T-cell (primary cell): ENCODE results near the gene ECHS1. TPM values are rescaled to one million over a fixed set of nuclear protein-coding genes. Genes with fewer than 3 reads are reported as not detected.
"Not testable (repeated sequence)": the region's sequence is repeated elsewhere in the genome, so short reads cannot be mapped to it uniquely, and the experiment has no call there.

Source experiments
- ATAC-seq, 4 experiments: fragments of 200-7000 bp in 3 of 4; fragments of 150-1000 bp in 1 of 4; cut with Tn5 transposase; replicated peaks in 1 of 4; 1 replicate in 3 of 4; 2 replicates in 1 of 4; pipeline ENCODE4 v1.10.0; 2021; ENCODE audit warnings: moderate library complexity in 3 of 4, mild to moderate bottlenecking in 2 of 4, moderate number of reproducible peaks in 1 of 4
- CTCF ChIA-PET, 2 donors: fragments of 300-600 bp; sonication (Branson Sonifier 250); formaldehyde crosslinking; loops; one replicate each; lab custom pipeline; 2022; ENCODE audit warnings: antibody characterized with exemption in 2 of 2; lab: Charles Lee
- POLR2A ChIA-PET, 2 donors: fragments of 300-600 bp; sonication (Branson Sonifier 250); formaldehyde crosslinking; loops; one replicate each; lab custom pipeline; 2022; ENCODE audit warnings: antibody characterized with exemption in 2 of 2; lab: Charles Lee
- DNase-seq, 35 experiments: peaks; one replicate each; pipeline versions ENCODE4 v3.0.0 to v3.0.0-alpha.2; 2013 to 2023
- H3K27ac ChIP-seq: one replicate; pipeline ENCODE4 v1.5.1; 2013; ENCODE audit warnings: low read length
- H3K27me3 ChIP-seq, 2 experiments: replicated peaks in 1 of 2; 1 replicate in 1 of 2; 2 replicates in 1 of 2; pipeline versions ENCODE4 v1.6.1 to v1.7.0; 2013; ENCODE audit warnings: low read length in 1 of 2, mixed read lengths in 1 of 2; ENCODE audit not compliant: control insufficient read depth in 2 of 2, insufficient read depth in 2 of 2; ENCODE audit errors: extremely low read depth in 1 of 2
- H3K36me3 ChIP-seq, 2 donors: 1 replicate in 1 of 2; 2 replicates in 1 of 2; pipeline versions ENCODE4 v1.6.1 to v1.7.0; 2013; ENCODE audit warnings: low read length in 1 of 2; ENCODE audit not compliant: control insufficient read depth in 2 of 2, insufficient read depth in 1 of 2; ENCODE audit errors: extremely low read depth in 1 of 2
- H3K4me1 ChIP-seq, 2 experiments: 1 replicate in 1 of 2; 2 replicates in 1 of 2; pipeline versions ENCODE4 v1.6.1 to v1.7.0; 2013; ENCODE audit warnings: low read length in 2 of 2, mixed read lengths in 1 of 2; ENCODE audit not compliant: insufficient read depth in 2 of 2, control insufficient read depth in 1 of 2; ENCODE audit errors: extremely low read depth in 1 of 2
- H3K4me3 ChIP-seq, 2 donors: 1 replicate in 1 of 2; 2 replicates in 1 of 2; pipeline versions ENCODE4 v1.5.1 to v1.7.0; 2013; ENCODE audit warnings: mild to moderate bottlenecking in 2 of 2, low read length in 1 of 2, moderate library complexity in 1 of 2; ENCODE audit not compliant: control insufficient read depth in 1 of 2; ENCODE audit errors: extremely low read depth in 1 of 2
- H3K9me3 ChIP-seq: 2 replicates; pipeline ENCODE4 v1.7.0; 2013
- H3K27ac Mint-ChIP-seq, 2 donors: one replicate each; pipeline ENCODE4 v1.8.0; 2020 to 2021; ENCODE audit warnings: mild to moderate bottlenecking in 2 of 2, mixed read lengths in 2 of 2
- H3K27me3 Mint-ChIP-seq, 2 donors: one replicate each; pipeline ENCODE4 v1.8.0; 2021 to 2022; ENCODE audit warnings: mixed read lengths in 2 of 2
- H3K36me3 Mint-ChIP-seq: one replicate; pipeline ENCODE4 v1.8.0; 2021; ENCODE audit warnings: mixed read lengths
- H3K4me1 Mint-ChIP-seq, 3 donors: one replicate each; pipeline ENCODE4 v1.8.0; 2020 to 2022; ENCODE audit warnings: mixed read lengths in 3 of 3, mild to moderate bottlenecking in 1 of 3
- H3K4me3 Mint-ChIP-seq, 3 donors: one replicate each; pipeline ENCODE4 v1.8.0; 2020 to 2022; ENCODE audit warnings: mild to moderate bottlenecking in 3 of 3, mixed read lengths in 3 of 3, moderate library complexity in 3 of 3
- H3K9me3 Mint-ChIP-seq, 3 donors: one replicate each; pipeline ENCODE4 v1.8.0; 2020 to 2022; ENCODE audit warnings: mixed read lengths in 3 of 3
- WGBS: methylation state at CpG from one replicate; pipeline ENCODE4 v1.1.5; 2013; ENCODE audit warnings: missing lambda C conversion rate; ENCODE audit not compliant: insufficient coverage; 5-methylcytosine and 5-hydroxymethylcytosine counted together
- total RNA-seq, 35 experiments: library from RNA in 6 of 35; stranded (reverse) in 6 of 35; fragments of 120-200 nt in 1 of 35; gene quantifications; one replicate each; pipeline versions ENCODE4 v1.2.1 to v1.2.4 and lab custom pipeline; 2013 to 2026

The ECHS1 gene
- total RNA-seq, 5 donors from 2014 or later (not counting 1 experiment from before 2014, with no cell fraction given), result 17.6 to 31.7 (median 27.2) TPM

GRCh38 chr10:133325440-133326222, 47.5 kb downstream of the ECHS1 start:
- ATAC-seq (peak in 2 of 4 experiments; percentile 17 to 18), DNase-seq (peak in 5 of 35 experiments; percentile 30 to 47 (median 32))
- peaks cover 10 to 43% of the 10 kb centered on the region in 2 donors for H3K27me3 Mint-ChIP-seq
- H3K4me3 Mint-ChIP-seq, result peak overlapping the region; percentile 70 to 81 (median 78)
- ChIA-PET CTCF (no interaction called here), POLR2A (interaction anchor here in 1 of 2 donors (0.6 kb wide), 1 partner anchor 21 kb away, joined by 3 read pairs; no protein-coding TSS in a partner anchor)
- H3K9me3 Mint-ChIP-seq, result no peaks in the 10 kb centered on the region
- H3K4me1 Mint-ChIP-seq, result peaks cover 10 to 16% (median 15%) of the 10 kb centered on the region in 3 donors
- no peak overlapping the region for H3K27ac Mint-ChIP-seq
- H3K36me3 Mint-ChIP-seq, result no peaks in the 10 kb centered on the region
- Histone ChIP-seq H3K9me3 (no peaks in the 10 kb centered on the region), H3K4me1 (peaks cover 5 to 35% of the 10 kb centered on the region in 2 experiments), H3K27ac (no peak overlapping the region), H3K36me3 (no peaks in the 10 kb centered on the region), H3K27me3 (peaks cover 0 to 52% of the 10 kb centered on the region in 2 experiments), H3K4me3 (peak overlapping the region; percentile 33 to 35)
- WGBS, result 3% methylated on average over 91 of the region's 91 CpGs

GRCh38 chr10:133324857-133325260, 48.3 kb downstream of the ECHS1 start:
- Histone ChIP-seq H3K4me3 (peak overlapping the region in 1 of 2 donors; percentile 33), H3K27me3 (peaks cover 0 to 50% of the 10 kb centered on the region in 2 experiments), H3K4me1 (peaks cover 5 to 32% of the 10 kb centered on the region in 2 experiments), H3K27ac (no peak overlapping the region), H3K36me3 (no peaks in the 10 kb centered on the region), H3K9me3 (no peaks in the 10 kb centered on the region)
- no peaks in the 10 kb centered on the region for H3K36me3 Mint-ChIP-seq
- H3K27ac Mint-ChIP-seq, result no peak overlapping the region
- POLR2A ChIA-PET, result interaction anchor here in 1 of 2 donors (0.7 kb wide), 1 partner anchor 37 kb away, joined by 3 read pairs; no protein-coding TSS in a partner anchor
- peak in 2 of 4 experiments; percentile 2 to 7 for ATAC-seq
- no peaks in the 10 kb centered on the region for H3K9me3 Mint-ChIP-seq
- H3K4me3 Mint-ChIP-seq, result peak overlapping the region in 2 of 3 donors; percentile 24 to 81
- H3K27me3 Mint-ChIP-seq, result peaks cover 10 to 41% of the 10 kb centered on the region in 2 donors
- peaks cover 10 to 14% (median 12%) of the 10 kb centered on the region in 3 donors for H3K4me1 Mint-ChIP-seq
- WGBS, result 26% methylated on average over 16 of the region's 20 CpGs
- no peak for DNase-seq
- CTCF ChIA-PET, result interaction anchor here in 1 of 2 donors (1.2 kb wide), 1 partner anchor 8 kb away, joined by 3 read pairs; no protein-coding TSS in a partner anchor

GRCh38 chr10:133324198-133324792, 48.9 kb downstream of the ECHS1 start:
- H3K27ac ChIP-seq, result no peak overlapping the region
- H3K27me3 ChIP-seq, result peaks cover 0 to 48% of the 10 kb centered on the region in 2 experiments
- peak; percentile 70 to 87 (median 80) for ATAC-seq

GRCh38 chr10:133322064-133322709, 51.0 kb downstream of the ECHS1 start:
- ATAC-seq, H3K27ac Mint-ChIP-seq, POLR2A ChIA-PET, H3K36me3 ChIP-seq, H3K4me3 ChIP-seq, DNase-seq, H3K9me3 ChIP-seq, H3K36me3 Mint-ChIP-seq, CTCF ChIA-PET, H3K9me3 Mint-ChIP-seq, H3K4me3 Mint-ChIP-seq, H3K27ac ChIP-seq: not testable (repeated sequence)
- Mint-ChIP-seq H3K27me3 (peaks cover 9 to 22% of the 10 kb centered on the region in 2 donors), H3K4me1 (peaks cover 11 to 15% (median 13%) of the 10 kb centered on the region in 3 donors)
- no CpG with 5 or more reads among the region's 14 CpGs for WGBS
- Histone ChIP-seq H3K27me3 (peaks cover 0 to 36% of the 10 kb centered on the region in 2 experiments), H3K4me1 (peaks cover 5 to 33% of the 10 kb centered on the region in 2 experiments)

More at GRCh38 chr10:133324198-133324792, 48.9 kb downstream of the ECHS1 start:
- Mint-ChIP-seq H3K4me1 (peaks cover 10 to 14% (median 11%) of the 10 kb centered on the region in 3 donors), H3K36me3 (no peaks in the 10 kb centered on the region), H3K27me3 (peaks cover 12 to 39% of the 10 kb centered on the region in 2 donors), H3K4me3 (peak overlapping the region in 1 of 3 donors; percentile 81), H3K27ac (no peak overlapping the region), H3K9me3 (no peaks in the 10 kb centered on the region)
- CTCF ChIA-PET, result interaction anchor here in 1 of 2 donors (0.8 to 1.2 kb wide), 2 partner anchors 8 to 16 kb away, joined by 3 read pairs; no protein-coding TSS in a partner anchor
- H3K9me3 ChIP-seq, result no peaks in the 10 kb centered on the region
- no peaks in the 10 kb centered on the region for H3K36me3 ChIP-seq
- H3K4me3 ChIP-seq, result no peak overlapping the region
- peaks cover 5 to 27% of the 10 kb centered on the region in 2 experiments for H3K4me1 ChIP-seq
- 37% methylated on average over 5 of the region's 13 CpGs for WGBS
- peak in 34 of 35 experiments; percentile 37 to 75 (median 64) for DNase-seq
- POLR2A ChIA-PET, result interaction anchor here (0.7 to 0.8 kb wide), 2 partner anchors 9 to 37 kb away, joined by 3 read pairs; no protein-coding TSS in a partner anchor

GRCh38 chr10:133320852-133321422, 52.2 kb downstream of the ECHS1 start:
- not testable (repeated sequence) for ATAC-seq
- POLR2A ChIA-PET, result interaction anchor here in 1 of 2 donors (0.5 kb wide), 1 partner anchor 58 kb away, joined by 3 read pairs; no protein-coding TSS in a partner anchor

More at GRCh38 chr10:133320852-133321422, 52.2 kb downstream of the ECHS1 start:
- not testable (repeated sequence) for H3K9me3 ChIP-seq, H3K36me3 ChIP-seq, H3K4me3 Mint-ChIP-seq, H3K9me3 Mint-ChIP-seq, H3K4me3 ChIP-seq, H3K27ac Mint-ChIP-seq, H3K36me3 Mint-ChIP-seq, H3K27ac ChIP-seq, DNase-seq
- H3K27me3 Mint-ChIP-seq, result peaks cover 7 to 11% of the 10 kb centered on the region in 2 donors
- Histone ChIP-seq H3K27me3 (peaks cover 0 to 24% of the 10 kb centered on the region in 2 experiments), H3K4me1 (peaks cover 5 to 26% of the 10 kb centered on the region in 2 experiments)
- peaks cover 8 to 13% (median 12%) of the 10 kb centered on the region in 3 donors for H3K4me1 Mint-ChIP-seq
- CTCF ChIA-PET, result interaction anchor here (0.7 to 1.6 kb wide), 3 partner anchors 9 to 13 kb away, joined by 3 to 6 read pairs (median 3); no protein-coding TSS in a partner anchor
- WGBS, result 97% methylated on average over 5 of the region's 6 CpGs
